ENCODE data around the gene XDH. TPM values are rescaled to one million over a fixed set of nuclear protein-coding genes. Genes with fewer than 3 reads are reported as not detected.

XDH gene
- polyA plus RNA-seq, 1 donor: not detected

DNA sequence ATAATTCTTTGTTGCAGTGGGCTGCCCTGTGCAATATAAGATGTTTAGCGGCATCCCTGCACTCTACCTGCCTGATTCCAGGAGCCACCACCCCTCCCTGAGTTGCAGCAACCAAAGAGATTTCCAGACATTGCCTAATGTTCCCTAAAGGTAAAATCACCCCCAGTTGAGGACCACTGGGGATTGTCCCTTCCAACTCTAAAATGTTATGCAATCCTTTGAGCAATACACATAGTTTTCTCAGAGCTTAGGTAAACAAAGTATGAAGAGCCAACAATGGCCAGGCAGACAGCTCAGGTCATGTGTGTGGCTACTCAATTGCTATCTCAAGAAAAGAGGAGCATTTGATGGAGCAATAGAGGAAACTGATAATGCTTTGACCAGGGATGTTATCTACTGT is 87.0 kb downstream of the XDH start:
- DNase-seq: no peak

DNA sequence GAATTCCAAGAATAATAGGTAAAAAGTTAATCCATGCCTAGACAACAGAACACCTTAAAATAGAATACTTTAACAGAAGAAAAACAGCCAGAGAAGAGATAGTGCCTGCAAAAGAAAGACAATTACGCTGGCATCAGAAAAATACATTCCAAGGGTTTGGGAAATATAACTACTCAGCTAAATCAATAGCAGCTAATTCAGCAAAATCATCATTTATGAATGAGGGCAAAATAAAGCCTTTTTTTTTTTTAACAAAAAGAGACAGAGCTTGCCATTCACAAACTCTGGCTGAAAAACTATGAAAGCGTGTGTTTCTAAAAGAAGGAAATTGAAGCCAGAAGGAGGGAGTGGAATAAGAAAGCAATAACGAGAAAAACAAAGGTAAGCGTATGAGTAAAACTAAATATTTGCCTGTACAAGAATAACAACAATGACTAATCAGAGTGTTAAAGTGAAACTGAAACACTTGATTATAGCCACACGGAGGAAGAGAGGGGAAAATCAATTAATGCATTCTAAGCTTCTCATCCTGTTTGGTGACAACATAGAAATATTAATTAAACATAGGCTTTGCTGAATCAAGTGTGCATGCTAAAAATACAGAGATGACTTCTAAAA is 90.4 kb downstream of the XDH start:
- DNase-seq: no peak

DNA sequence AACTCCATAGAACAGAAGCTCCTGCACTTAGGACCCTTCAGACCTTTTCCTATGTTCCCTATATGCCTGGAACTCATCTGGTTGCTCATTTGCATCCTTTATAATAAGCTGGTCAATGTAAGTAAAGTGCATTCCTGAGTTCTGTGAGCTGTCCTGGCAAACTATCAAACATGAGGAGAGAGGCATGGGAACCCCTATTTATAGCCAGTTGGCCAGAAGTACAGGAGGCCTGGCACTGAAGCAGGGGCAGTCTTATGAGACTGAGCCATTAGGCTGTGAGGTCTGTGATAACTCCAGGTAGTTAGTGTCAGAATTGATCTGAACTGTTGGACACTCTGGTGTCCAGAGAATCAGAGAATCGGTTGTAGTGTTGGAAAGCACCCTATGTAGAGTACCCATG is 92.2 kb downstream of the XDH start:
- DNase-seq: no peak

DNA sequence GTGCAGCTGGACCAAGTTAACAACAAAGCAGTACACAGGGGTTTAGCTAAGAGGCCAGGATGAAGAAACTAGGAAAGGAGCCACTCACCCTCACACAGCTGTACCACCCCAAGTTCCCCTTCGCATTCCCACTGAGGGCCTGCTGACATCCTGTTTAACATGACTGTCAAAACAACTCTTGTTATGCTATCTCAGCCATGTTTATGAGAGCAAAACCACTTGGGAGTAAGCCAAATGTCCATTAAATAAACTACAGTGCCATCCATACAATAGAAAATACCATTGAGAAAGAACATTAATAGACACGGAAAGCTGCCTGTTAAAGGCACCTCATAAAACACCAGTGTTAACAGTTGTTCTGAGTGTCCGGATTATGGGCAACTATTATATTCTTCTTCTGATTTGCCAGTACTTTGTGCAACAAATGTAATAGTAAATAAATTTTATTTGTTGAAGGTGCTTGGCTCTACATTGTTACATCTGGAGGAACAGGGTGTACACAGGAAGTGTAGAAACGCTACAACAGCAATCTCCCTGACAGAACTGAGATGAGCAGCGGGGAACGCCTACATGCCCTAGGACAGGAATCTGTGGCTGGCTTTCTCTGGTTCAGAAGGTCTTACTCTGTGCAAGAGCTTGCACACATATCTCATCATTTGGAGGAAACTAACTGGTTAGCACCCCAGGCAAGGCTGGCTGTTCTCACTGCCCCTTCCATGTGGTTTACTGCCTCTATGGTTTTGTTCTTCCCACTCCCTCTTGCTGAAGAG is 95.0 kb downstream of the XDH start:
- DNase-seq: no peak

DNA sequence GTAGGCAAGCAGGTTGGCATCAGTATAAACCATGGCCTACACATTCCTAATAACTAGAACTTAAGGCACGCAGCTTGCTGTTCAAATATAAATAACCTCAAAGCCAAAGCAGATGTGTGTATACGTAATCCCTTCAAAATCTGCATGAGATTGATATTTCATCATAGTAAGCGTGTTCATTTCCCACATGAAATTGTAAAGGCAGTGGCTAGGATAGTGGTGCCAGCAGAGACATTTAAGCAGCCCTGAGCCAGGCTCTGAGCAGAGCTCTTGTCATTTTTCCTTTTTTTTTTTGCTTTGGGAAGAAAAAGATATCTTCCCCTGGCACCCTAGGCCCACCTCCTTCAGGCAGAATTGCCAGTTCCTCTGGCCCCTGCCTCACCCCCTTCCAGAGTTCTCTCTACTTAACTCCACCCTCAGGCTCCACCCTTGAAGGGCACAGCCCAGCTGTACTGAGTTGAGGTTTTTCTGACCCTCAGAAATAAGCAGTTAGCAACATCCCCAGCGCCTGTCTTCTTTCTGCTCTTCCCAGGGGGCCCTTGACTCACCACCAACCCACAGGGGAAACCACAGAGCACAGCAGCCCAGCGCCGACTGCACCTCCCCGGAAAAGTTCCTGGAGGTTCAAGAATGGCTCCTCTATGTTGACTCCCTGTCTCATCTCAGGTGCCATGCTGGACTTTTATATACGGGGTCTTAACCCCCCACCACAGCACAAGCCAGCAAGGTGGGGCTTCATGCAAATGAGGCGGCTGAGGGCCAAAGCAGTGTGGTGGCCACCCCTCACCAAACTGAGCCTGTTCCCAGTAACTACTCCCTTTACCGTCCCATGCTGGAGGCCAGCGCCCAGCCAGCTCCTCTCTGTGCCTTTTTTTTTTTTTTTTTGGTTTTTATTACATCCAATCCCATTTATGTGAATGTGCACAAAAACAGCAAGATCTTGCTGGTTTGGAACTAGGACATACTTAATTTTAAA is 95.9 kb downstream of the XDH start:
- DNase-seq: no peak

DNA sequence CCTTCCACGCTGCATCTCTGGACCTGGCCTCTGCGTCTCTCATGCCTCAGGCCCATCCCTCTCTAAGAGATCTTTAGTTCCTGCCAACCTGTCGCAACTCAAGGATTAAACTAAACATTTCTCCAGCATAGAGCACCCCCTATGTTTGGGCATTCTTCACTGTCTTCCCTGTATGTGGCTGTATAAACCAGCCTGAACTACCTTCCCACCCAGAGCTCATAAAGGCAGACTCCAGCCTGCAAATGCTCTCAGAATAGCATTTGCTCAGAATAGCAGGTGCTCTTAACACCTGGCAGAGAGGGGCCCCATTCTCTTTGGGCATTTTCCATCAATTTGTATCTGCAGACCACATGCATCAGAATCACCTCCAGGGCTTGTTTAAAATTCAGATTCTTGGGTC is 97.1 kb downstream of the XDH start:
- DNase-seq: no peak

DNA sequence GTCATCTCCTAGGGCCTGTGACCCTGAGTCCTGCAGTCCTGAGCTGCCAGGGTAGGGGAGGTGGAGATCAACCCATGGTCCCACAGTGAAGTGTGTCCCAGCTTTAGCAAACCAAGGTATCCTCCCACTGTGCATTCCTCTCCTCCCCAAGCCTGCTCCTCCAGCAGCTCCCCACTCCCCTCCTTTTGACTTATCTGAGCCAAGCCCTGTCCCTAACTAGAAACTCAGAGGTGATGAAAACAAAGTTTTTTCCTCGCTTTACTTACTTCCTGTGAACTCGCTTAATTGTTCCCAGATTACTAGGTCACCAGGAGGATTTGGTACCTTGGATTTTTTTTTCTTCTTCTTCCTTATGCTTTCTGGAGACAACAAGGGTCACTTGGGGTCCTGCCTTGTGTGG is 99.8 kb downstream of the XDH start:
- DNase-seq: no peak

DNA sequence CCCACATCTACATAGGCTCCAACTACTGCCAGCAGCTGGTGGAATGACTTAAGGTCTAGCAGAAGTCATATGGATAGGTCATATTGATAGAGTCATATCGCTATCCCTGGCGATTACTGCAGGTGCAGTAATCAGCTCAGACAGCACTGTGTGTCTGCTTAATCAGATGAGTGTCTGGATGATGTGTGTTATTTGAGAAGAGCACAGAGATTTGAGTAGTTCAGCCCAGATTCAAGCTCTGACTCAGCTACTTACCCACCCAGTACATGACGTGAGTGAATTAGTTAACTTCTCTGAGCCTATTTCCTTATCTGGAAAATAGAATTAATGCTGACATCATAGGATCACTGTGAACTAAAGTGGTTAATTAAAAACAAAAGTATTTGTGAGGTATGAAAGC is 101.6 kb downstream of the XDH start:
- no peak for DNase-seq

DNA sequence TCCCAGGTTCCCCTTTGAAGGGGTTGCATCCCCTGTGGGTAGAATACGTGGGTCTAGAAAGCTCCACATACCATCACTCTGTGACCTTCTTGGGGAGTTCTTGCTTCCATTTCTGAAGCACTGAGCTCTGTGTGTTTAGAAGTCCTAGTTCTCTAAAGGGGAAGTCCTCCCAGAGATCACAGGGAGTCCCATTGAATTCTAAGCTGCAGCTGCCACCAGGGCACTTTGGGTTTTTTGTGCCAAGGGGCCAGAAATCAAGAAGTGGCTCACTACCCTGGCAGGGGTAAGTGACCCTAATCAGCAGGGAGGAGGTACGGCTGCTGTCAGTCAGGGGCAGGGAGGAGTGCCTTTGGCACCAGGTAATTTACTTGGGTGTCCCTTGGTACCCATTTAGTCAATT is 109.7 kb downstream of the XDH start:
- no peak for DNase-seq

DNA sequence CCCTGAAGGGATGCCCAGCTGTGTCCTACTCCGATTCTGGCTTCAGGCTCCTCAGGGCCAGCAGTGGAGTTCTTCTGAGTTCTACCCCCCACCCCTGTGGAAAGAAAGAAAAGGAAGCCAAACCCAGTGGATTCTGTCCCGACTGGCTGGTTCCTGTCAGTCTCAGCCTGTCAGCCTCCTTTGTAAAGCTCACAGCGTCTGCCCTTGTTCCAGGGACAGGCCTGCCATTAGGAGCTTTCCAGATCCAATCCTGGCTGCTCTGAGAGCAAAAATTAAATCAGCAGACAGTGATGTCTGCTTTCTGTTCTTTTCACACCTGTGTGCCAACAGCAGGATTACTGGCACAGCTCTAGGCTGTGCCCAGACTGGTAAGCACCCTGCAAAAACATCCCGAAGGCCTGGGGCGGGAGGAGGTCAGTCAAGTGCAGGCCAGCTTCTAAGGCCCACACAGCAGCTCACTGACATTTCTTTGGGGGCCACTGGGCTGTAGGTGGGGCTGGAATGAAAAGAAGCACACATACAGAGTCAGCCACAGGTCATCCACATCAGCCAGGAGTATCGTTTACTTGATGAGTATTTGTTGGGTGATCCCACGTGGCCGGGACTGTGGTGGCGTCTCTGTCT is 111.5 kb downstream of the XDH start:
- peak; percentile 36 for DNase-seq

DNA sequence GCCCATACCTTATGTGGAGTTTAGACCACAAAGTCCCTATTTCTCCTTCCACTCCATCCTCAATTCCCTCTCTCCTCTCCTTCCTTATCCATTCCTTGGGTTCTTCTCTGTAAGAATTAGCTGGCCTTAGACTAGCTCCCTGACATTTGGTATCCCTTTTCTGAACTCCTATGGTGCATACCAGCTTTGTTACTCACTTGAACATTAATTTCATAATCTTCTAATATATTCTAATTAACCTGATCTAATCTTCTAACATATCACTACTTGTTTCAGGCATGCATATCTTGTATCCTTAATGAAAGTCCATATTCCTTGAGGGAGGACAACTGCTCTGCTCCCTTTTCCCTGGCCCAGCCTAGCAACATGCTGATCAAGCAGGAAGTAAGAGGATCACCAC is 114.2 kb downstream of the XDH start:
- no peak for DNase-seq

DNA sequence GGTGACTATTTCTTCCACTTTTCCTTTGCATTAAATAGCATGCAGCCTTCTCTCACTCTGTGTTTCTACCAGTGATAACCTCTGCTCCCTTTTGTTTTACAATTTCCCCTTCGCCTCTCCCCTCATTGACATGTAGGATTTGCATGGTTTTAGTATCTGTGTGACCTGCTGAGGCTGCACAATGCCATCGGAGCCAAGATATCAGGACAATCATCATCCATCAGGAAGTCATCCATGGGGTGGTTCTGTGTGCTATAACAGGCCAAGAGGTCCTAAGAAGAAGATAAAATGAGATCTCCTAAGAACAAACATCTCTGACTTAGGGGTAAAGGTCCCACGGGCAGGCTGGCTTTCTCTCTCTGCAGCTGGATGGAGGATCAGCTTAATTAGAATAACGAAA is 115.0 kb downstream of the XDH start:
- no peak for DNase-seq

DNA sequence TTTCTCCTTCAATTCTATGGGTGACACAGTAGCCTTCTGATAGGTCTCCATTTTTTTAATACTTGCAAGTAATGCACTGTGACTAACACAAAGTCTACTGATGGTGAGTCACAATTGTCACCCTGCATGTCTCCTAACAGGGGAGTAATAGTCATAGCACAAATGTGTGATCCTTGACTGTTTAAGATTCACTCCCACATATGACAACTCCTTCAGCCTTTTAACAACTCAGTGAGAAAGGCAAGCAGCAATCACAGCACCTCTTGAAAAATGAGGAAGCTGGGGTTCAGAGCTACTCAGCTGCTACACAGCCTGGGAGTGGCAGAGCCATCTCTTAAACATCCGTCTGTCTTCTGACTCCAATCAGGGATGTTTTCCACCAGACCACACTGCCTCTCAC is 116.8 kb downstream of the XDH start:
- DNase-seq: no peak

DNA sequence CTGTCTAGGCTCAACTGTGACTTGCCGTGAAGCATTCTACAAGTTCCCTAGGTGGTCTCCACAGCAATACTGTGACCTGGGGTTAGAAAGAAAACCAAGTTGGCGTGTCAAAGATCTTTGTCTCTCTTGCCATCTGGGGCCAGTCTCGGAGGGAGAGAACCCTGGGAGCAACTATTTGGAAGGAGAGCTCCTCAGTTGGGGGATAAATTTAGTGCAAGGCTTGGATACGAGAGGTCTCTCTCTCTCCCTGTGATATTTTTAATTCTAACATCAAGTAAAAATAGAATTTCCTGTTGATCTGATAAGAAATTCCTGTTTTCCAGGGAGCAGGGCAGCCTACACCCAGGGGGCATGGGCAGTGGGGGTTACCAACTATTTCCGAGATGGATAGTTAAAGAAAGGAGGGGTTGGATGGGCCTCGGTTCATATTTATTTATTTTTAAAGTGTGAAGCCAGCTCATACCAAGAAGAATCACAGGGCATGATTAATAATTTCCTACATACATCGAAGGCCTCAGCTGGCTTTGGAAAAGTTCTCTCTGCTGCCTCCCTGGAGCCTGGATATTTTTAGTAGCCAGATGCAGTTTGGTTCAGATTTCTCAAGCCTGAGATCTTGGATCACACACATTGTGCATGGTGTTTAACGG is 117.8 kb downstream of the XDH start:
- DNase-seq: no peak

DNA sequence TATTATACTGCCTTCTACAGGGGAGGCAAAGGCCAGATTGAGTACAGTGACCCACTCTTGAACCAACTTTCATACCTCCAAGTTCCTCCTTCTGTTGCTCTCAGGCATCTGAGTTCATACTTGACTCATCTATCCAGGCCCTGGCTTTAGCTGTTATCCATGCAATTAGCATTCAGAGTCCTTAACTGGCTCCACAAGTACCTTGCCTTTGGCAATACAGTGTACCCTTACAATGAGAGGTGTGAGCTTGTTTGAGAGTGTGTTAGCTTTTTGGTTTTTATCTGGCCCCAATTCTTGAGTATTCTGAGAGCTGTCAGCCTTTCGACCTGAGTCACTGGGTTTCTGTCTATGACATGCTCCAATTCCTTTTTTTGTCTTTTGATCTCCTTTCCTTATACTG is 120.3 kb downstream of the XDH start:
- DNase-seq: no peak

DNA sequence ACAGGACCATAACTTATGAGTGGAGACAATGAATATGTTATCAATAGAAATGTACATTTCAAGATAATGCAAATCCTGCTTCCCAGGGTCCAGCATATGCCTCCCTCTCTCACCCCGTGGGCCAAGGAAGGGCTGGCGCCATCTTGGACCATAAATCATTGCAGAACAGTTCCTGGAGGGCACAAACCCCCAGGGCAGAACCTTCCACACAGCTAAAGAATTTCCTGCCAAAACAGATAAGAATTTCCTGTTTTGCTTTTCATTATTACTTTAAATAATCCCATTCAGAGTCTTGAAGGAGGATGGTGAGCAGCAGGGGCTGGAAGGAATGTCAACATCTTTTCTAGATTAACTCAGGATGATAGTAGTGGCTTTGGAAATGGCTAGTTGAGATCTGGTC is 126.9 kb downstream of the XDH start:
- DNase-seq: no peak

DNA sequence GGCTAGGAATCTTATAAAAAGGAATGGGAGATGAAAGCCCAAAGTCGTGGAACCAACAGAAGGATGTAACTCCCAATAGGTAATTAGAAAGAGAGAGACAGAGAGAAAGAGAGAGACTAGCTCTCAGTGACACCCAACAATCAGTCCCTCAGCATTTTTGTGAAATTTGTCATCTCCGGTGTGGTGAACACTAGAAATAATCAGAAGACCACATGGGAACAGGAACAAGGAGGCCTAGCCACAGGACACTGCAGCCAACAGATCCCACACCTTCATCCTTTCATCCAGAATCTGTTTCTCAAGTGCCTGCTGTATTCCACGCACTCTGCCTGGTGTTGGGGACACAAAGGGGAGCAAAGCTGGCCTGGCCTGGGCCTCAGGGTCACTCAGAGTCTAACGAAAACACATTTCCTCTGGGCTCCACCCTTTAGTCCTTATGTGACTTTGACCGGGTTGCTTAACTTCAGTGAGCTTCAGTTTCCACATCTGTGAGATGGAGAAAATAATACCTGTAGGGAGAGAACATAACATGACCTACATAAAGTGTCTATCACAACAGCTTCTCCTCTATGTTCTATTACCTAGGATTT is 127.5 kb downstream of the XDH start:
- DNase-seq: no peak

DNA sequence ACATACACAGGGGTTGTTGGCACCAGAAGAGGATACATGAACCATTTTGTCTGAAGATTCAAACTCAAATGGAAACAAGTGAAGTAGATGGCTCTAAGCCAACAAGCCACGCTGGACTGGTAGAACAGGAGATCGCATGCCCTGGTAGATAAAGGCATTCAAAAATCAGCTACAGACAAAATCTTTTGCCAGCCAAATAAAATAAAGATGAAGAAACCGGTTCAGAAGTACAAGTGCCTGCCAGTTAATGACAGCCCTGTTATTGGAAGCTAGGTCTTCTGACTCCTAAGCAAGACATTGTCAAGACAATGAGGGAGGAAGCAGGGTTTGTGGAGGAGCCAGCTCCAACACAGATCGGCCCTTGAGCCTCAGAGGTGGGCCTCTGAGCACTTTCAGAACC is 128.3 kb downstream of the XDH start:
- DNase-seq: no peak
